Esophagus muscularis mucosa (tissue), 3 donors: Measurements from ENCODE around the gene ATRNL1.

Experiments used
- CTCF ChIP-seq, 3 experiments: fragments of 200-600 bp in 2 of 3; fragments of 450-650 bp in 1 of 3; sonication (generic) in 2 of 3; IDR thresholded peaks; one replicate each; pipeline ENCODE4 v1.5.1; 2017 to 2019; ENCODE audit warnings: antibody characterized with exemption in 3 of 3, mild to moderate bottlenecking in 2 of 3, moderate library complexity in 1 of 3
- POLR2A ChIP-seq: fragments of 450-650 bp; IDR thresholded peaks from one replicate; pipeline ENCODE4 v1.6.1; 2017; ENCODE audit warnings: antibody characterized with exemption, moderate library complexity, mild to moderate bottlenecking, low read depth

- TF ChIP-seq CTCF (IDR thresholded peaks at IDR 0.05): no peak
- TF ChIP-seq POLR2A: no peak
Observed at GRCh38 chr10:115164220-115164619, 71.1 kb downstream of the ATRNL1 start.
